Neural progenitor cell (in vitro differentiated cells): ENCODE measurements around the gene EZR. TPM values are rescaled to one million over a fixed set of nuclear protein-coding genes. Genes with fewer than 3 reads are reported as not detected.

ENCODE experiments used
- DNase-seq: peaks from one replicate; pipeline ENCODE4 v3.0.0-alpha.2; 2016; ENCODE audit warnings: low spot score
- H2AFZ ChIP-seq: fragments of 200-600 bp; sonication (generic); replicated peaks from 2 replicates; pipeline ENCODE4 v1.6.1; 2016; ENCODE audit warnings: antibody characterized with exemption
- H3F3A ChIP-seq: fragments of 200-600 bp; sonication (generic); 2 replicates; pipeline ENCODE4 v1.6.1; 2016; ENCODE audit warnings: antibody characterized with exemption, low read depth
- H3K27ac ChIP-seq: fragments of 200-600 bp; sonication (generic); 2 replicates; pipeline ENCODE4 v1.5.1; 2016; ENCODE audit warnings: mild to moderate bottlenecking
- H3K27me3 ChIP-seq: fragments of 200-600 bp; sonication (generic); 2 replicates; pipeline ENCODE4 v1.6.1; 2016; ENCODE audit warnings: mild to moderate bottlenecking, moderate library complexity
- H3K36me3 ChIP-seq: fragments of 200-600 bp; sonication (generic); 2 replicates; pipeline ENCODE4 v1.5.1; 2016
- H3K4me1 ChIP-seq: fragments of 200-600 bp; sonication (generic); 2 replicates; pipeline ENCODE4 v1.6.1; 2016; ENCODE audit warnings: mixed run types
- H3K4me2 ChIP-seq: fragments of 200-600 bp; sonication (generic); 2 replicates; pipeline ENCODE4 v1.6.1; 2016
- H3K4me3 ChIP-seq: fragments of 200-600 bp; sonication (generic); 2 replicates; pipeline ENCODE4 v1.5.1; 2016
- H3K79me2 ChIP-seq: fragments of 200-600 bp; sonication (generic); 2 replicates; pipeline ENCODE4 v1.6.1; 2016; ENCODE audit warnings: low read depth
- H3K9ac ChIP-seq: fragments of 200-600 bp; sonication (generic); 2 replicates; pipeline ENCODE4 v1.6.1; 2016
- H3K9me3 ChIP-seq: fragments of 200-600 bp; sonication (generic); 2 replicates; pipeline ENCODE4 v1.5.1; 2016; ENCODE audit warnings: low read depth
- H4K20me1 ChIP-seq: fragments of 200-600 bp; sonication (generic); 2 replicates; pipeline ENCODE4 v1.6.1; 2016; ENCODE audit warnings: low read depth
- H3K27ac Mint-ChIP-seq: 3 replicates; pipeline ENCODE4 v1.8.0; 2021; ENCODE audit warnings: mixed read lengths
- H3K27me3 Mint-ChIP-seq: 2 replicates; pipeline ENCODE4 v1.8.0; 2022; ENCODE audit warnings: low read depth, mild to moderate bottlenecking, inconsistent platforms, moderate library complexity, mixed read lengths; ENCODE audit not compliant: insufficient read depth
- H3K36me3 Mint-ChIP-seq: 3 replicates; pipeline ENCODE4 v1.8.0; 2021; ENCODE audit warnings: mixed read lengths
- H3K4me1 Mint-ChIP-seq: 3 replicates; pipeline ENCODE4 v1.8.0; 2021; ENCODE audit warnings: mixed read lengths
- H3K4me3 Mint-ChIP-seq: 3 replicates; pipeline ENCODE4 v1.8.0; 2021; ENCODE audit warnings: mild to moderate bottlenecking, moderate library complexity, mixed read lengths
- H3K9me3 Mint-ChIP-seq: 3 replicates; pipeline ENCODE4 v1.8.0; 2020; ENCODE audit warnings: mixed read lengths
- CTCF ChIP-seq: fragments of 200-600 bp; sonication (generic); IDR thresholded peaks from 2 replicates; pipeline ENCODE4 v1.5.1; 2017; ENCODE audit warnings: antibody characterized with exemption, mild to moderate bottlenecking
- EZH2 ChIP-seq: fragments of 200-600 bp; sonication (generic); IDR thresholded peaks from 2 replicates; pipeline ENCODE4 v1.6.1; 2017; ENCODE audit warnings: antibody characterized with exemption, mild to moderate bottlenecking, moderate library complexity
- EZH2phosphoT487 ChIP-seq: fragments of 200-600 bp; sonication (generic); IDR thresholded peaks from 2 replicates; pipeline ENCODE4 v1.6.1; 2017; ENCODE audit warnings: antibody characterized with exemption
- total RNA-seq: library from RNA; depleted of rRNA; stranded (reverse); fragments of >200 nt; gene quantifications from 2 replicates; pipeline ENCODE4 v1.2.3, GENCODE V29; 2015; ENCODE audit warnings: low replicate concordance

Gene EZR
- total RNA-seq, 1 donor from 2014 or later: 52.0 TPM

GRCh38 chr6:158853880-158854213 lies 34.7 kb upstream of the EZR start:
- peaks cover 4% of the 10 kb centered on the region for H3K9me3 Mint-ChIP-seq
- peaks cover 5% of the 10 kb centered on the region for H3K27me3 Mint-ChIP-seq
- no peak overlapping the region for H2AFZ ChIP-seq
- no peaks in the 10 kb centered on the region for H3K79me2 ChIP-seq
- H3F3A ChIP-seq: peaks cover 21% of the 10 kb centered on the region
- H3K4me3 ChIP-seq: no peak overlapping the region
- H3K4me2 ChIP-seq: peak overlapping the region; percentile 53
- peaks cover 15% of the 10 kb centered on the region for H3K4me1 ChIP-seq
- H3K9me3 ChIP-seq: no peaks in the 10 kb centered on the region
- no peaks in the 10 kb centered on the region for H3K36me3 ChIP-seq
- DNase-seq: no peak
- no peak overlapping the region for H3K27ac ChIP-seq
- peaks cover 10% of the 10 kb centered on the region for H3K27me3 ChIP-seq
- peaks cover 36% of the 10 kb centered on the region for H3K4me1 Mint-ChIP-seq
- no peak overlapping the region for H3K4me3 Mint-ChIP-seq
- H4K20me1 ChIP-seq: peaks cover 5% of the 10 kb centered on the region
- no peak overlapping the region for H3K9ac ChIP-seq
- TF ChIP-seq CTCF (no peak), EZH2phosphoT487 (no peak), EZH2 (no peak)
- no peaks in the 10 kb centered on the region for H3K36me3 Mint-ChIP-seq
- H3K27ac Mint-ChIP-seq: no peak overlapping the region

- H3K4me3 ChIP-seq: peak overlapping the region; percentile 19
- H2AFZ ChIP-seq: no peak overlapping the region
- DNase-seq: peak; percentile 74
- H3K27ac ChIP-seq: no peak overlapping the region
- Mint-ChIP-seq H3K27ac (no peak overlapping the region), H3K4me1 (peaks cover 36% of the 10 kb centered on the region), H3K9me3 (peaks cover 4% of the 10 kb centered on the region), H3K27me3 (peaks cover 7% of the 10 kb centered on the region), H3K4me3 (no peak overlapping the region), H3K36me3 (no peaks in the 10 kb centered on the region)
- H3K4me1 ChIP-seq: peaks cover 15% of the 10 kb centered on the region
- no peak overlapping the region for H3K9ac ChIP-seq
- no peaks in the 10 kb centered on the region for H3K79me2 ChIP-seq
- H3F3A ChIP-seq: peaks cover 21% of the 10 kb centered on the region
- peaks cover 5% of the 10 kb centered on the region for H4K20me1 ChIP-seq
- H3K4me2 ChIP-seq: peak overlapping the region; percentile 53
- H3K36me3 ChIP-seq: no peaks in the 10 kb centered on the region
- no peaks in the 10 kb centered on the region for H3K9me3 ChIP-seq
- TF ChIP-seq EZH2phosphoT487: no peak
- no peak for TF ChIP-seq EZH2
- TF ChIP-seq CTCF: no peak
- peaks cover 10% of the 10 kb centered on the region for H3K27me3 ChIP-seq
These were observed 34.1 kb upstream of the EZR start for GRCh38 chr6:158853072-158853879.

GRCh38 chr6:158852312-158853071 lies 33.3 kb upstream of the EZR start:
- no peak overlapping the region for H3K4me3 ChIP-seq
- no peak overlapping the region for H2AFZ ChIP-seq
- no peak overlapping the region for H3K27ac ChIP-seq
- peaks cover 15% of the 10 kb centered on the region for H3K4me1 ChIP-seq
- H3K36me3 ChIP-seq: no peaks in the 10 kb centered on the region
- Mint-ChIP-seq H3K36me3 (no peaks in the 10 kb centered on the region), H3K27ac (no peak overlapping the region), H3K9me3 (peaks cover 4% of the 10 kb centered on the region), H3K27me3 (peaks cover 7% of the 10 kb centered on the region), H3K4me1 (peaks cover 37% of the 10 kb centered on the region), H3K4me3 (no peak overlapping the region)
- H4K20me1 ChIP-seq: peaks cover 5% of the 10 kb centered on the region
- peaks cover 10% of the 10 kb centered on the region for H3K27me3 ChIP-seq
- no peak overlapping the region for H3K9ac ChIP-seq
- H3K79me2 ChIP-seq: no peaks in the 10 kb centered on the region
- TF ChIP-seq EZH2 (no peak), EZH2phosphoT487 (no peak), CTCF (no peak)
- H3K9me3 ChIP-seq: no peaks in the 10 kb centered on the region
- DNase-seq: no peak
- H3K4me2 ChIP-seq: peak overlapping the region; percentile 53
- peaks cover 21% of the 10 kb centered on the region for H3F3A ChIP-seq
